Ovary (tissue), 3 donors: ENCODE data around the gene CST7.
"Not testable (repeated sequence)": the region's sequence is repeated elsewhere in the genome, so short reads cannot be mapped to it uniquely, and the experiment has no call there.

Experiments used
- CTCF ChIP-seq, 3 donors: fragments of 450-650 bp in 2 of 3; fragments of 200-600 bp in 1 of 3; IDR thresholded peaks; one replicate each; pipeline versions ENCODE4 v1.5.1 to v1.8.0; 2016 to 2022; ENCODE audit warnings: antibody characterized with exemption in 3 of 3, mild to moderate bottlenecking in 1 of 3
- POLR2A ChIP-seq: fragments of 450-650 bp; IDR thresholded peaks from one replicate; pipeline ENCODE4 v1.6.1; 2017; ENCODE audit warnings: antibody characterized with exemption, mild to moderate bottlenecking, moderate library complexity
- donor health status: DM: no; HTN: no; CAD: no.

- TF ChIP-seq CTCF (IDR thresholded peaks at IDR 0.05); POLR2A: not testable (repeated sequence)
Observed at GRCh38 chr20:24930724-24931688, 18.1 kb upstream of the CST7 start.
